ENCODE measurements around the gene GIMAP5.

DNA sequence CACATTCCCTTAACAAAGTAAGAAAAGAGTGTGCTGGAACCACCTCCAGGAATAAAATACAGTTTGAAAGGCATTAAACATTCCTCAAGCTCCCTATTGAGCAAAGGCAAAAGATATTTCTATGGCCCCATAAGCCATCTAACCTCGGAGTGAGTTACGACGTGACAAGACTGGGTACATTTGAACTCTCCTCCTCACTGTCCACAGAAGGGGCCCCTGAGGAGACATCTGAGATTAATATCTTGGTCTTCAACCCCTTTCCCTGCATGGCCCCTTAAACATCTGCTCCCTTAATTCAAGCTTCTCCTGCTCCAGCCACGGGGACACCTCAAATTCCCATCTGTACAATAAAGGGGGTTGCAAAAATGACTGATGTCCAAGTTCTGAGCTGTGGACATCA is 20.3 kb upstream of the GIMAP5 start:
- no peak for TF ChIP-seq CTCF (IDR thresholded peaks at IDR 0.05 in 8 of 11, conservative IDR thresholded peaks at IDR 0.05 in 3 of 11)
- TF ChIP-seq POLR2A (IDR thresholded peaks at IDR 0.05): no peak
